ENCODE measurements around the gene RAB44. TPM values are rescaled to one million over a fixed set of nuclear protein-coding genes. Genes with fewer than 3 reads are reported as not detected.

Gene RAB44
- polyA plus RNA-seq, 1 experiment, result not detected

DNA sequence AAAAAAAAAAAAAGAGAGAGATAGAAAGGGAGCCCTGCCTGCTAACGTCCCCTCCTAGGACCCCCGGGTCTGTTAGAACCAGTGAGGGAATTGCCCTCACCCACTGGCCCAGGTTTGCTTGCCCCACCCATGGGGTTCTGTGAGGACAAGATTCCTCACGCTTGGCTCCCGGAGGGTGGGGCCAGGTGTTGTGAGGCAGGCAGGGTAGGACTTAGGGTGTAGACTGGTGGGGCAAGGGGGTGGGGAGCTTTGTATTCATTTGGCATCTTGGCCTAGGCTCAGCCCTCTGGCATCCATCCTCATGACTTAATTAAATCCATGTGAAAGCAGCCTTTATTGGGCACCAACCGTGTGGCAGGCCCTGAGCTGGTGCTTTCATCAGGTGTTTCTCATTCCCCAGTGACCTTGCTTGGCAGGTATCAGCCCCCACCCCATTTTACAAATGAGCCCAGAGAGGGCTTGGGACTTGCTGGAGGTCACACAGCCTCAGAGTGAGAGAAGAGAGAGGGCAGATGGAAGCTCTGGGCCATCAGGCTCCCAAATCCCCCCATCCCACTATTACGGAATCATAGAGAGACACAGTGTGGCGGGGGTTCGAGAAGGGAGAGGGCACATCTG is 19.0 kb downstream of the RAB44 start:
- TF ChIP-seq, protein P1, sequence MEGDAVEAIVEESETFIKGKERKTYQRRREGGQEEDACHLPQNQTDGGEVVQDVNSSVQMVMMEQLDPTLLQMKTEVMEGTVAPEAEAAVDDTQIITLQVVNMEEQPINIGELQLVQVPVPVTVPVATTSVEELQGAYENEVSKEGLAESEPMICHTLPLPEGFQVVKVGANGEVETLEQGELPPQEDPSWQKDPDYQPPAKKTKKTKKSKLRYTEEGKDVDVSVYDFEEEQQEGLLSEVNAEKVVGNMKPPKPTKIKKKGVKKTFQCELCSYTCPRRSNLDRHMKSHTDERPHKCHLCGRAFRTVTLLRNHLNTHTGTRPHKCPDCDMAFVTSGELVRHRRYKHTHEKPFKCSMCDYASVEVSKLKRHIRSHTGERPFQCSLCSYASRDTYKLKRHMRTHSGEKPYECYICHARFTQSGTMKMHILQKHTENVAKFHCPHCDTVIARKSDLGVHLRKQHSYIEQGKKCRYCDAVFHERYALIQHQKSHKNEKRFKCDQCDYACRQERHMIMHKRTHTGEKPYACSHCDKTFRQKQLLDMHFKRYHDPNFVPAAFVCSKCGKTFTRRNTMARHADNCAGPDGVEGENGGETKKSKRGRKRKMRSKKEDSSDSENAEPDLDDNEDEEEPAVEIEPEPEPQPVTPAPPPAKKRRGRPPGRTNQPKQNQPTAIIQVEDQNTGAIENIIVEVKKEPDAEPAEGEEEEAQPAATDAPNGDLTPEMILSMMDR (IDR thresholded peaks at IDR 0.05; ENCODE audit: low read depth, low read length), result no peak
- no peak overlapping the region for H3K27ac ChIP-seq (ENCODE audit: low read depth, low read length)
- no peak overlapping the region for H3K4me3 ChIP-seq (ENCODE audit: low read depth, low read length)
- DNase-seq (ENCODE audit: low read depth, low spot score), result no peak
- no peaks in the 10 kb centered on the region; the same call in 1 of the 2 replicates for H3K9me3 ChIP-seq (ENCODE audit: control insufficient read depth, insufficient read depth, low read length)
- ChIA-PET CTCF (interaction anchor here (1.6 kb wide), 1 partner anchor 42 kb away, joined by 4 read pairs; no protein-coding TSS in a partner anchor), POLR2A (no interaction called here)
- H3K27me3 ChIP-seq (ENCODE audit: control insufficient read depth, insufficient read depth, low read length), result peaks cover 41% of the 10 kb centered on the region

DNA sequence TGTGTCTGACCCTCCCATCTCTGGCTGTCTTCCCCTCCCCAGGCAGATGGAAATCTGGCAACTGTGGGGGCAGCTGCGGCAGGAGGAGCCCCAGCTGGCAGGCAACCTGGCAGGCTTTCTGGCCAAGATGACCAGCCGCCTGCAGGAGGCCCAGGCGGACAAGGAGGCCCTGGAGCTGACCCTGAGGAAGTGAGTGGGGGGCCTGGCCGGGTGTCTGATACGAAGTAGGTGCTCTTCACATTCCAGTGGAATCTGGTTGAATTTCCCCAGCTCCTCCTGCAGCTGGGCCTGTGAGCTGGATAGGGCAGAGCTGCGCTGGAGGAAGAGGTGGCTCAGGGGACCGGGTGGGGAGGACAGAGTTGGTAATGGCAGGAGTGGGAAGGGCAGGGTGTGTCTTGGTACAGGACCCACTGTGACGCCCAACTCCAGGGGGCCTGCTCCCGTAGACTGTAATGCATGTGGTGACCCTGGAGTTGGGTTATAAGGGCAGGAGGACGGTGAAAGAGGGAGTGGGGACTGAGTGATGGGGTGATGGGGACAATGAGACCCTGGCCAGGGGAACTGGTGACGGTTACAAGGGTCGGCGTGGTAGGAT is 19.7 kb downstream of the RAB44 start:
- DNase-seq (ENCODE audit: low read depth, low spot score), result no peak
- CTCF ChIA-PET, result interaction anchor here (0.6 to 1.6 kb wide), 2 partner anchors 42 to 102 kb away, joined by 3 to 4 read pairs; no protein-coding TSS in a partner anchor

DNA sequence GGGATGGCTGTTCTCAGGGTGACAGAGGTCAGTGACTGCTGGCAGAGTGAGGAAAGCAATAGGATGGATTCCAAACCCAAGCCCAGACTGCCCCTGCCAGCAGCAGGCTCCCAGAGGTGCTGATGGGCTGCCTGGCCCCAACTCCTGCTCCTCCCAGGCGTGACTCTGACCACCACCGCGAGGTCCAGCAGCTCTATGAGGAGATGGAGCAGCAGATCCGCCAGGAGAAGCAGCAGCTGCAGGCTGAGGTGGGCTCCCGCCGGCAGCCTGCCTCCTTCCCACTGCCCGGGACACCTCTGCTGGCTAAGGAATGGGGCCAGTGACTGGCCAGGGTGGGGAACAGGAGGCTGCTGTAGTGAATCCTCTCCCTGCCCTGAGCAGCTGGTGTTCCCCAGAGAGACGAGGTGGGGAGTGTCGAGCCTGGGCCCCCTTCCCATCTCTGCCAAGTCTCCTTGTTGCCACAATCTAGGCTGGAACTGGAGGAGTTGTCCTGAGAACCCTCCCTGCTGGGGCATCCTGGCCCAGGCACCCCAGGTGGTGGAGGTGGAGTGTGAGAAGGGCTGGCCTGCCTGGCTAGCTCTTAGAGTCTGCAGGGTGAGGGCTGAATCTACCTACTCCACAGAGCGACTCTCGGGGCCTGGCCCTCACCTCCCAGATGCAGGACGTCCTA is 20.4 kb downstream of the RAB44 start:
- no peak for DNase-seq (ENCODE audit: low read depth, low spot score)
- POLR2A ChIA-PET, result no interaction called here
- CTCF ChIA-PET, result interaction anchor here (0.6 to 0.7 kb wide), 2 partner anchors 42 to 103 kb away, joined by 3 read pairs; no protein-coding TSS in a partner anchor

More for the DNA sequence above, 19.7 kb downstream of the RAB44 start:
- no peaks in the 10 kb centered on the region; the same call in 1 of the 2 replicates for H3K9me3 ChIP-seq (ENCODE audit: control insufficient read depth, insufficient read depth, low read length)
- no peak overlapping the region for H3K27ac ChIP-seq (ENCODE audit: low read depth, low read length)
- TF ChIP-seq, protein P1 (IDR thresholded peaks at IDR 0.05; ENCODE audit: low read depth, low read length), result no peak
- POLR2A ChIA-PET, result no interaction called here
- peaks cover 42% of the 10 kb centered on the region for H3K27me3 ChIP-seq (ENCODE audit: control insufficient read depth, insufficient read depth, low read length)
- no peak overlapping the region for H3K4me3 ChIP-seq (ENCODE audit: low read depth, low read length)

DNA sequence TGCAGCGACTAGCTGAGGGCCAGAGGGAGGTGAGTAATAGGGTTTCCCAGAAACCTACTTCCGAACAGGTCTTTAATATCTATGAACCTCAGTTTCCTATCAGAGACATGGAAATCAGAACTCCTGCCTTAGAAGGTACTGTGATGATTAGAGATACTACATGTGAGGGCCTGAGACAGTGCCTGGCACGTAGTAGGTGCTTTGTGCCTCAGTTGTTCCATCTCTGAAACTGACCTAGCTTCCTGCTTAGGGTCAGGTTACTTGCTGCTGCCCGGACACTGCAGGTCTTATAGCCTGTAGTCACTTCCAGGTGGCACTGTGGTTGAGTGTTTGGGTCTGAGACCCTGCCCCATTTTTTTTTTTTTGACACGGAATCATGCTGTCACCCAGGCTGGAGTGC is 20.9 kb downstream of the RAB44 start:
- H3K9me3 ChIP-seq (ENCODE audit: control insufficient read depth, insufficient read depth, low read length), result no peaks in the 10 kb centered on the region; the same call in 1 of the 2 replicates
- no peak overlapping the region for H3K4me3 ChIP-seq (ENCODE audit: low read depth, low read length)
- peaks cover 43% of the 10 kb centered on the region for H3K27me3 ChIP-seq (ENCODE audit: control insufficient read depth, insufficient read depth, low read length)
- no peak overlapping the region for H3K27ac ChIP-seq (ENCODE audit: low read depth, low read length)
- ChIA-PET CTCF (interaction anchor here (0.7 to 2.5 kb wide), 2 partner anchors 41 to 103 kb away, joined by 3 to 10 read pairs; no protein-coding TSS in a partner anchor), POLR2A (interaction anchor here (0.7 kb wide), 1 partner anchor 806 kb away, joined by 3 read pairs; no protein-coding TSS in a partner anchor)
- DNase-seq (ENCODE audit: low read depth, low spot score), result no peak
- TF ChIP-seq, protein P1 (IDR thresholded peaks at IDR 0.05; ENCODE audit: low read depth, low read length), result no peak

More for the DNA sequence above, 20.4 kb downstream of the RAB44 start:
- Histone ChIP-seq H3K27me3 (ENCODE audit: control insufficient read depth, insufficient read depth, low read length) (peaks cover 43% of the 10 kb centered on the region), H3K4me3 (ENCODE audit: low read depth, low read length) (no peak overlapping the region), H3K27ac (ENCODE audit: low read depth, low read length) (no peak overlapping the region), H3K9me3 (ENCODE audit: control insufficient read depth, insufficient read depth, low read length) (no peaks in the 10 kb centered on the region; the same call in 1 of the 2 replicates)
- TF ChIP-seq, protein P1 (IDR thresholded peaks at IDR 0.05; ENCODE audit: low read depth, low read length), result no peak
